Astrocyte (in vitro differentiated cells and primary cell): Measurements from ENCODE around the gene BHLHA9.

Experiments
- EZH2 ChIP-seq: IDR thresholded peaks from 2 replicates; pipeline ENCODE4 v1.6.1; 2012; ENCODE audit warnings: mild to moderate bottlenecking, low read length, inconsistent platforms; ENCODE audit not compliant: insufficient read depth
- TF ChIP-seq, protein P1 (sequence below): IDR thresholded peaks from 2 replicates; pipeline ENCODE4 v1.5.1; 2011; ENCODE audit warnings: low read depth, mild to moderate bottlenecking, inconsistent platforms, low read length, moderate library complexity; ENCODE audit not compliant: insufficient read depth

GRCh38 chr17:1271030-1271423 lies 783 bp downstream of the BHLHA9 start:
- TF ChIP-seq, protein P1, sequence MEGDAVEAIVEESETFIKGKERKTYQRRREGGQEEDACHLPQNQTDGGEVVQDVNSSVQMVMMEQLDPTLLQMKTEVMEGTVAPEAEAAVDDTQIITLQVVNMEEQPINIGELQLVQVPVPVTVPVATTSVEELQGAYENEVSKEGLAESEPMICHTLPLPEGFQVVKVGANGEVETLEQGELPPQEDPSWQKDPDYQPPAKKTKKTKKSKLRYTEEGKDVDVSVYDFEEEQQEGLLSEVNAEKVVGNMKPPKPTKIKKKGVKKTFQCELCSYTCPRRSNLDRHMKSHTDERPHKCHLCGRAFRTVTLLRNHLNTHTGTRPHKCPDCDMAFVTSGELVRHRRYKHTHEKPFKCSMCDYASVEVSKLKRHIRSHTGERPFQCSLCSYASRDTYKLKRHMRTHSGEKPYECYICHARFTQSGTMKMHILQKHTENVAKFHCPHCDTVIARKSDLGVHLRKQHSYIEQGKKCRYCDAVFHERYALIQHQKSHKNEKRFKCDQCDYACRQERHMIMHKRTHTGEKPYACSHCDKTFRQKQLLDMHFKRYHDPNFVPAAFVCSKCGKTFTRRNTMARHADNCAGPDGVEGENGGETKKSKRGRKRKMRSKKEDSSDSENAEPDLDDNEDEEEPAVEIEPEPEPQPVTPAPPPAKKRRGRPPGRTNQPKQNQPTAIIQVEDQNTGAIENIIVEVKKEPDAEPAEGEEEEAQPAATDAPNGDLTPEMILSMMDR: no peak
- TF ChIP-seq EZH2: no peak
